ENCODE measurements around the gene ITGAD.

Gene ITGAD

DNA sequence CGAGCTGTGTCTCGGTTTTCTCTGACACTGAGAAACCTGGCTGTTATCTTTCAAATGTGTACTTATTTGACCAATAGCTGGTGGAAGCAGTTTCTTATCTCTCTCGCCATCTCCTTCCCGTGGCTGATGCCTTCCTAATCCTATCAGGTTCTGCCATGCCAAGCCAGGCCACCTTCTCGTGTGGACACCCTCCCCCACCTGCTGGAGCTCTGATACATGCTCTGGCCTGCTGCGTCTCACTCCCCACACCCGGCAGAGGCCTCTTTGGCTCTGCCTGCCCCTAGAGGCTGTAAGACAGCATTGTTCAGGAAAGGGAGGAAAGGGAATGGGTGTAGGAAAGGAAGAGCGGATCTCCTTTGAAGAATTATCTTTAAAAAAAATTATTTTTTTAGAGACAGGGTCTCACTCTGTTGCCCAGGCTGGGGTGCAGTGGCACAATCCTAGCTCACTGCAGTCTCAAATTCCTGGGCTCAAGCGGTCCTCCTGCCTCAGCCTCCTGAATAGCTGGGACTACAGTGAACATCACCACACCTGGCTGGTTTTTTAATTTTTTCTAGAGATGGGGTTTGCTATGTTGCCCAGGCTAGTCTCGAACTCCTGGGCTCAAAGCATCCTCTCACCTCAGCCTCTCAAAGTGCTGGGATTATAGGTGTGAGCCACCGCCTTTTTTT lies 58.7 kb downstream of the ITGAD start:
- no peak overlapping the region for H3K9ac ChIP-seq (ENCODE audit: low read length)
- H3K4me3 ChIP-seq (ENCODE audit: low read length) = no peak overlapping the region
- H3K4me1 ChIP-seq (ENCODE audit: low read length) = 0 out of 2 replicates have a peak, but pooled peaks cover 3% of the 10 kb centered on the region
- H3K9me3 ChIP-seq (ENCODE audit: insufficient read depth, low read length) = no peaks in the 10 kb centered on the region
- no peak overlapping the region for H3K27ac ChIP-seq (ENCODE audit: low read length)
- H4K20me1 ChIP-seq (ENCODE audit: insufficient read depth, low read length) = peaks cover 13% of the 10 kb centered on the region
- H3K4me2 ChIP-seq (ENCODE audit: low read length) = peak overlapping the region; percentile 20
- peaks cover 18% of the 10 kb centered on the region for H3K79me2 ChIP-seq (ENCODE audit: low read length)
- no peak overlapping the region for H2AFZ ChIP-seq (ENCODE audit: low read depth, low read length)
- no peaks in the 10 kb centered on the region for H3K27me3 ChIP-seq (ENCODE audit: low read depth, low read length)
- TF ChIP-seq EZH2phosphoT487 (IDR thresholded peaks at IDR 0.05; ENCODE audit: low read depth) (no peak), CTCF (IDR thresholded peaks at IDR 0.05; ENCODE audit: low read depth, low read length) (peak; percentile 29)
- peaks cover 5% of the 10 kb centered on the region for H3K36me3 ChIP-seq (replicated peaks; ENCODE audit: low read depth, low read length)

GRCh38 chr16:31452631-31453106 lies 59.5 kb downstream of the ITGAD start:
- Histone ChIP-seq H3K27me3 (ENCODE audit: low read depth, low read length) (no peaks in the 10 kb centered on the region), H3K79me2 (ENCODE audit: low read length) (peaks cover 27% of the 10 kb centered on the region), H3K9me3 (ENCODE audit: insufficient read depth, low read length) (no peaks in the 10 kb centered on the region), H3K9ac (ENCODE audit: low read length) (no peak overlapping the region), H2AFZ (ENCODE audit: low read depth, low read length) (no peak overlapping the region), H3K4me2 (ENCODE audit: low read length) (no peak overlapping the region), H3K4me1 (ENCODE audit: low read length) (peaks cover 4% of the 10 kb centered on the region), H3K36me3 (replicated peaks; ENCODE audit: low read depth, low read length) (peaks cover 10% of the 10 kb centered on the region), H4K20me1 (ENCODE audit: insufficient read depth, low read length) (peaks cover 17% of the 10 kb centered on the region), H3K27ac (ENCODE audit: low read length) (no peak overlapping the region), H3K4me3 (ENCODE audit: low read length) (no peak overlapping the region)
- TF ChIP-seq EZH2phosphoT487 (IDR thresholded peaks at IDR 0.05; ENCODE audit: low read depth) (no peak), CTCF (IDR thresholded peaks at IDR 0.05; ENCODE audit: low read depth, low read length) (no peak)

GRCh38 chr16:31453255-31454204 lies 60.4 kb downstream of the ITGAD start:
- peaks cover 35% of the 10 kb centered on the region for H3K79me2 ChIP-seq (ENCODE audit: low read length)
- no peak overlapping the region for H3K4me2 ChIP-seq (ENCODE audit: low read length)
- H3K9ac ChIP-seq (ENCODE audit: low read length) = no peak overlapping the region
- TF ChIP-seq EZH2phosphoT487 (IDR thresholded peaks at IDR 0.05; ENCODE audit: low read depth) (no peak), CTCF (IDR thresholded peaks at IDR 0.05; ENCODE audit: low read depth, low read length) (no peak)
- H4K20me1 ChIP-seq (ENCODE audit: insufficient read depth, low read length) = peaks cover 22% of the 10 kb centered on the region
- no peak overlapping the region for H2AFZ ChIP-seq (ENCODE audit: low read depth, low read length)
- H3K9me3 ChIP-seq (ENCODE audit: insufficient read depth, low read length) = no peaks in the 10 kb centered on the region
- peaks cover 11% of the 10 kb centered on the region for H3K4me1 ChIP-seq (ENCODE audit: low read length)
- no peaks in the 10 kb centered on the region for H3K27me3 ChIP-seq (ENCODE audit: low read depth, low read length)
- H3K4me3 ChIP-seq (ENCODE audit: low read length) = no peak overlapping the region
- H3K27ac ChIP-seq (ENCODE audit: low read length) = no peak overlapping the region
- H3K36me3 ChIP-seq (replicated peaks; ENCODE audit: low read depth, low read length) = peaks cover 16% of the 10 kb centered on the region

Measured in OCI-LY3 (cell line).